ENCODE measurements around the gene SERPINB6. TPM values are rescaled to one million over a fixed set of nuclear protein-coding genes. Genes with fewer than 3 reads are reported as not detected.

The SERPINB6 gene
- total RNA-seq, 3 donors from 2014 or later (not counting 1 experiment from before 2014, with no cell fraction given): 120 to 135 (median 129) TPM

DNA sequence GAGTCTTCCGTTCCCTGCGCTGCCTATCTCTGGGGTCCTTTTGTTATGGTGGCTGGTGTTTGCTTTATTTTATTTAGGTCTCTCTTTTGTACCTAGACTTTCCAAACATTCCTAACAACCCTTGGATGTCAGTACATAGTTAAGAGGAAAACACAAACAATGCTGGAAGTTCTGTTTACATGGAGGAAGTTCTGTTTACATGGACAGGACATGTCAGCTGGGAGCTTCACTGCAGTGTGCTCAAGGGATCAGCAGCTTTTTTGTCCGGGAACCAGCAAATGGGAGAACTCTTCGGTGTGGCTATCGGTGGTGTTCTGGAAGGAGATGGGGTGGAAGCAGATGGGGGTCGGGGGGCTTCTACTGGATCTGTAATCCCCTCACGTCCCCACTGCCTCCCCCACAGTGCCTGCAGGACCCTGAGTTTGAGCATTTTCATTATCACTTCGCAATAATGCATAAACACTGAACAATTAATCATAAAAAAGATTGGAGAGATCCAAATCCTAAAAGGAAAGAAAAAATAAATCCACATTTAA, 2.7 kb downstream of the SERPINB6 start:
- peaks cover 20% of the 10 kb centered on the region for H3K4me1 ChIP-seq (ENCODE audit: control insufficient read depth, insufficient read depth, low read length)
- H3K4me3 Mint-ChIP-seq: no peak overlapping the region
- no peak for TF ChIP-seq CTCF (IDR thresholded peaks at IDR 0.05)
- no peaks in the 10 kb centered on the region for H3K27me3 ChIP-seq (ENCODE audit: control insufficient read depth, insufficient read depth, low read length)
- peaks cover 2% of the 10 kb centered on the region for H3K36me3 ChIP-seq (ENCODE audit: control insufficient read depth, insufficient read depth, low read length)
- ATAC-seq (no peak), DNase-seq (no peak)
- H3K27me3 Mint-ChIP-seq (ENCODE audit: low read depth in 2 of 2): no peaks in the 10 kb centered on the region
- intact Hi-C loops (cut with micrococcal nuclease): no loop called here
- peak overlapping the region; percentile 37 to 79 for H3K27ac Mint-ChIP-seq
- no peaks in the 10 kb centered on the region for H3K9me3 ChIP-seq (ENCODE audit: control insufficient read depth, insufficient read depth, low read length)
- H3K36me3 Mint-ChIP-seq: no peaks in the 10 kb centered on the region
- H3K9me3 Mint-ChIP-seq: no peaks in the 10 kb centered on the region
- H3K27ac ChIP-seq (ENCODE audit: low read length): no peak overlapping the region
- H3K4me3 ChIP-seq (ENCODE audit: low read length): no peak overlapping the region
- 85% methylated on average over 6 of the region's 8 CpGs for WGBS (ENCODE audit: insufficient coverage)
- peaks cover 58 to 63% of the 10 kb centered on the region in 2 donors for H3K4me1 Mint-ChIP-seq

- peaks cover 2% of the 10 kb centered on the region for H3K36me3 ChIP-seq (ENCODE audit: control insufficient read depth, insufficient read depth, low read length)
- ATAC-seq (no peak), DNase-seq (no peak)
- Mint-ChIP-seq H3K27me3 (ENCODE audit: low read depth in 2 of 2) (no peaks in the 10 kb centered on the region), H3K27ac (peak overlapping the region in 1 of 2 donors; percentile 14), H3K36me3 (no peaks in the 10 kb centered on the region), H3K9me3 (no peaks in the 10 kb centered on the region), H3K4me1 (peaks cover 57 to 63% of the 10 kb centered on the region in 2 donors), H3K4me3 (no peak overlapping the region)
- WGBS (ENCODE audit: insufficient coverage): 100% methylated on average over 3 of the region's 7 CpGs
- no peak for TF ChIP-seq CTCF (IDR thresholded peaks at IDR 0.05)
- intact Hi-C loops (cut with micrococcal nuclease): no loop called here
- no peaks in the 10 kb centered on the region for H3K27me3 ChIP-seq (ENCODE audit: control insufficient read depth, insufficient read depth, low read length)
- H3K4me1 ChIP-seq (ENCODE audit: control insufficient read depth, insufficient read depth, low read length): peaks cover 15% of the 10 kb centered on the region
- H3K27ac ChIP-seq (ENCODE audit: low read length): no peak overlapping the region
- H3K4me3 ChIP-seq (ENCODE audit: low read length): no peak overlapping the region
- no peaks in the 10 kb centered on the region for H3K9me3 ChIP-seq (ENCODE audit: control insufficient read depth, insufficient read depth, low read length)
Observed at GRCh38 chr6:2967936-2968335, 3.4 kb downstream of the SERPINB6 start.

DNA sequence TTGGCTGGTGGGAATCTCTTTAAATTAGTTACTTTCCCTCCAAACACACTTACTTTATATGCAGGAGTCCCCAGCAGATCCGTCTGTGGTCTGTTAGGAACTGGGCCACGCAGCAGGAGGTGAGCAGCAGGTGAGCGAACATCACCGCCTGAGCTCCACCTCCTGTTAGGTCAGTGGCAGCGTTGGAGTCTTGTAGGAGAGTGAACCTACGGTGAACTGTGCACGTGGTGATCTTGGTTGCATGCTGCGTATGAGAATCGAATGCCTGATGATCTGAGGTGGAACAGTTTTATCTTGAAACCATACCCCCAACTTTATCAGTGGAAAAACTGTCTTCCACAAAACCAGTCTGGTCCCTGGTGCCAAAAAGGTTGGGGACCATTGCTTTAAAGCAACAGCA, 5.0 kb downstream of the SERPINB6 start:
- Histone ChIP-seq H3K27me3 (ENCODE audit: control insufficient read depth, insufficient read depth, low read length) (no peaks in the 10 kb centered on the region), H3K4me1 (ENCODE audit: control insufficient read depth, insufficient read depth, low read length) (peaks cover 7% of the 10 kb centered on the region), H3K36me3 (ENCODE audit: control insufficient read depth, insufficient read depth, low read length) (peaks cover 2% of the 10 kb centered on the region), H3K4me3 (ENCODE audit: low read length) (no peak overlapping the region), H3K9me3 (ENCODE audit: control insufficient read depth, insufficient read depth, low read length) (no peaks in the 10 kb centered on the region), H3K27ac (ENCODE audit: low read length) (no peak overlapping the region)
- Mint-ChIP-seq H3K4me3 (no peak overlapping the region), H3K4me1 (peaks cover 52 to 63% of the 10 kb centered on the region in 2 donors), H3K36me3 (no peaks in the 10 kb centered on the region), H3K27ac (peak overlapping the region; percentile 27 to 67), H3K27me3 (ENCODE audit: low read depth in 2 of 2) (no peaks in the 10 kb centered on the region), H3K9me3 (no peaks in the 10 kb centered on the region)
- ATAC-seq: no peak
- intact Hi-C loops (cut with micrococcal nuclease): no loop called here
- WGBS (ENCODE audit: insufficient coverage): 89% methylated on average over 8 of the region's 9 CpGs
- no peak for DNase-seq
- no peak for TF ChIP-seq CTCF (IDR thresholded peaks at IDR 0.05)
